ENCODE data around the gene SPATA19. TPM values are rescaled to one million over a fixed set of nuclear protein-coding genes. Genes with fewer than 3 reads are reported as not detected.
"Not testable (repeated sequence)": the region's sequence is repeated elsewhere in the genome, so short reads cannot be mapped to it uniquely, and the experiment has no call there.

The SPATA19 gene
- total RNA-seq, 1 experiment from 2014 or later = not detected

- ATAC-seq = no peak
- TF ChIP-seq CTCF (IDR thresholded peaks at IDR 0.05) = no peak
- no peak for TF ChIP-seq TCF7L2 (IDR thresholded peaks at IDR 0.05; ENCODE audit: low read depth, low read length)
- TF ChIP-seq POLR2AphosphoS5 (IDR thresholded peaks at IDR 0.05; ENCODE audit: low read depth, low read length) = no peak
- no peak for TF ChIP-seq SIN3A (IDR thresholded peaks at IDR 0.05; ENCODE audit: borderline replicate concordance, insufficient read depth, low read depth, low read length)
- TF ChIP-seq REST (IDR thresholded peaks at IDR 0.05; ENCODE audit: insufficient read depth in 1 of 2, low read depth in 2 of 2, low read length in 1 of 2) = no peak
- no TSS peak for BruUV-seq (replicated peaks)
- Histone ChIP-seq H3K27me3 (ENCODE audit: control insufficient read depth, insufficient read depth, low read length) (peaks cover 6% of the 10 kb centered on the region; the same call in 1 of the 2 replicates), H3K9me3 (ENCODE audit: control insufficient read depth, insufficient read depth, low read depth, low read length) (no peaks in the 10 kb centered on the region), H3K36me3 (ENCODE audit: control insufficient read depth, insufficient read depth, low read length) (no peaks in the 10 kb centered on the region), H3K27ac (ENCODE audit: low read length) (no peak overlapping the region), H3K4me3 (ENCODE audit: low read depth in 2 of 2, low read length in 2 of 2) (no peak overlapping the region), H3K4me1 (ENCODE audit: control insufficient read depth, insufficient read depth, low read length) (no peaks in the 10 kb centered on the region)
- CTCF ChIA-PET = no interaction called here
- in situ Hi-C loops (cut with HindIII; ENCODE audit: low pct_unique_long_range_greater_than_20kb, low sequenced_read_pairs) = no loop called here
- no peak for DNase-seq (ENCODE audit: low read depth, low spot score)
- POLR2A ChIA-PET = interaction anchor here (0.7 kb wide), 1 partner anchor 17 kb away, joined by 4 read pairs; no protein-coding TSS in a partner anchor
- intact Hi-C loops (cut with micrococcal nuclease; ENCODE audit: unreplicated experiment) = no loop called here
Observed at GRCh38 chr11:133860151-133860550, 14.8 kb upstream of the SPATA19 start.

GRCh38 chr11:133854330-133854960 lies 9.1 kb upstream of the SPATA19 start:
- CTCF ChIA-PET; in situ Hi-C loops (cut with HindIII; ENCODE audit: low pct_unique_long_range_greater_than_20kb, low sequenced_read_pairs); DNase-seq (ENCODE audit: low read depth, low spot score); H3K27me3 ChIP-seq (ENCODE audit: control insufficient read depth, insufficient read depth, low read length); intact Hi-C loops (cut with micrococcal nuclease; ENCODE audit: unreplicated experiment); H3K9me3 ChIP-seq (ENCODE audit: control insufficient read depth, insufficient read depth, low read depth, low read length); ATAC-seq; H3K4me3 ChIP-seq (ENCODE audit: low read depth in 2 of 2, low read length in 2 of 2); H3K36me3 ChIP-seq (ENCODE audit: control insufficient read depth, insufficient read depth, low read length); H3K27ac ChIP-seq (ENCODE audit: low read length); H3K4me1 ChIP-seq (ENCODE audit: control insufficient read depth, insufficient read depth, low read length); BruUV-seq (replicated peaks): not testable (repeated sequence)
- POLR2A ChIA-PET = interaction anchor here (0.6 kb wide), 1 partner anchor 425 kb away, joined by 7 read pairs; no protein-coding TSS in a partner anchor

- no peaks in the 10 kb centered on the region for H3K9me3 ChIP-seq (ENCODE audit: control insufficient read depth, insufficient read depth, low read depth, low read length)
- in situ Hi-C loops (cut with HindIII; ENCODE audit: low pct_unique_long_range_greater_than_20kb, low sequenced_read_pairs) (no loop called here), intact Hi-C loops (cut with micrococcal nuclease; ENCODE audit: unreplicated experiment) (no loop called here)
- DNase-seq (ENCODE audit: low read depth, low spot score) (no peak), ATAC-seq (no peak)
- CTCF ChIA-PET = no interaction called here
- H3K27ac ChIP-seq (ENCODE audit: low read length) = no peak overlapping the region
- H3K4me3 ChIP-seq (ENCODE audit: low read depth in 2 of 2, low read length in 2 of 2) = no peak overlapping the region
- POLR2A ChIA-PET = no interaction called here
- no peaks in the 10 kb centered on the region for H3K36me3 ChIP-seq (ENCODE audit: control insufficient read depth, insufficient read depth, low read length)
- TF ChIP-seq CTCF (IDR thresholded peaks at IDR 0.05) = no peak
- no peak for TF ChIP-seq REST (IDR thresholded peaks at IDR 0.05; ENCODE audit: insufficient read depth in 1 of 2, low read depth in 2 of 2, low read length in 1 of 2)
- TF ChIP-seq SIN3A (IDR thresholded peaks at IDR 0.05; ENCODE audit: borderline replicate concordance, insufficient read depth, low read depth, low read length) = no peak
- no peak for TF ChIP-seq TCF7L2 (IDR thresholded peaks at IDR 0.05; ENCODE audit: low read depth, low read length)
- no peak for TF ChIP-seq POLR2AphosphoS5 (IDR thresholded peaks at IDR 0.05; ENCODE audit: low read depth, low read length)
- H3K27me3 ChIP-seq (ENCODE audit: control insufficient read depth, insufficient read depth, low read length) = peaks cover 4% of the 10 kb centered on the region; the same call in 1 of the 2 replicates
- no TSS peak for BruUV-seq (replicated peaks)
- no peaks in the 10 kb centered on the region for H3K4me1 ChIP-seq (ENCODE audit: control insufficient read depth, insufficient read depth, low read length)
Observed at GRCh38 chr11:133844217-133844616, 1.1 kb downstream of the SPATA19 start.
